ENCODE results near the gene GRIP1.

The GRIP1 gene

DNA sequence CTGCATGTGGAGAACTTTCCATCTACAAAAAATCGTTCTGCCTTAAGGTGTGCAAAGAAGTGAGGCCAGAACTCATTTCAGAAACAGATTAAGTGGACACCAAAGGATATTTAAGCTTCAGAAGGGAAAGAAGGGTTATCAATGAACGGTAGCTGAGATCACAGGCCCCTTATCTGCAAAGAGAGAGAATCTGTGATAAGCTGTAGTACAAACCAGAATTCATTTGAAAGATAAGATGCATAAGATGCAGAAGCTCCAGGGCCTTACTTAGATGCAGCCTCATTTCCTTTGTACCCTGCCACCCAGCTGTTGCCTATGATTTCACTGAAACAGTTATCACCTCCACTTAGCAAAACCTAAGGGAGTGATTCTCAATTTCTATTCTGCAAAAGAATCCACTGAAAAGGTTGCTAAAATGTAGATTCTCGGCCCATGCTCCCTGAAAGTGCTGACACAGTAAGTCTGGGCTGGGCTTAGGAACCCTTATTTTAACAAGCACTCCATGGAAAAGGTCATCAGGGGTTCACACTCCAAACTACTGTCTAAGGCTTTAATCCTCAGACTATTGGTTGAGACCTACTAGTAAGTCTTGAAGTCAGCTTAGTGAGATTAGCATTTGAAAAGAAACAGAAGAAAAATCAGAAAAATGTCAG is 311.7 kb downstream of the GRIP1 start:
- Histone ChIP-seq H3K36me3 (ENCODE audit: insufficient read depth, insufficient read length, low read length) (no peaks in the 10 kb centered on the region), H3K27me3 (ENCODE audit: insufficient read depth, insufficient read length) (no peaks in the 10 kb centered on the region), H3K4me3 (ENCODE audit: insufficient read length, low read depth) (no peak overlapping the region), H3K4me1 (ENCODE audit: insufficient read depth, insufficient read length) (no peaks in the 10 kb centered on the region), H3K9ac (ENCODE audit: insufficient read length, low read depth) (no peak overlapping the region), H3K9me3 (ENCODE audit: insufficient read depth, low read length) (no peaks in the 10 kb centered on the region)
- TF ChIP-seq YY1 (IDR thresholded peaks at IDR 0.05; ENCODE audit: insufficient read depth, insufficient read length) (no peak), SUZ12 (IDR thresholded peaks at IDR 0.05; ENCODE audit: extremely low read depth, insufficient read depth, insufficient read length) (no peak), ZNF274 (IDR thresholded peaks at IDR 0.05; ENCODE audit: low read depth, low read length) (no peak)
- no peak for DNase-seq (ENCODE audit: low read depth, low spot score)

DNA sequence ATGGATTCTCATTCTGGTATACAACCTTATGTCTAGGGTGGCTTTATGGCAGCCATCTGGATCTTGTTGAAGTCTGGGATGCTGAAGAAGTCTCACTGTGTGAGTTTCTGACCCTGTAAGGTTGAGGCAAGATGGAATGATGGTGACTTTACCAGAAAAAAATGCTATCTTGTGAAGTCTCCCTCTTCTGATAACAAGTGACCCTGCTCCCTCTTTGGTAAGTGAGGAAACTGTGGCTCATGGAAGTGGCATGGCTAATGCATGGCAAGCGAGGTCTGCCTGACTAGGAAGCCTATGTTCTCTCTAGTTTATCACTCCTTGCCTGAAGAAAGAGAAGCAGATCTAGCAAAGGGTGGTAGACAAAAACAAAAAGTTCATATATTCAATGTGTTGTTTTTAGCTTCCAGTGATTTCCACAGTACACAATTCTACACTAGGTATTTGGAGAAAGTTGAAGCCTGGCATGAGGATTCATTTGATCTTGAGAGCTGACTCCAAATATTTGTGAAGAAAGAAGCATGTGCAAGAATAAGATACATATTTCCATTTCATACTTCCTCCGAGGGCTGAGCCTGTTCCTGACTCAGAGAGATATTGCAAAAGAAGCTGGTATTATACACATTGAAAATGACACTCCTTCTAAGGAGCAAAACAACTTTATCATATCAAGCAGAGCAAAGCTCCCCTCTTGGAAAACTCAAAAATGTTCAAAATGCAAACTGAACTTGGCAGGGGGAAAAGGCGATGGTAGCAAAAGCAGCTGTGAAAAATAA is 313.0 kb downstream of the GRIP1 start:
- TF ChIP-seq YY1 (IDR thresholded peaks at IDR 0.05; ENCODE audit: insufficient read depth, insufficient read length) (no peak), SUZ12 (IDR thresholded peaks at IDR 0.05; ENCODE audit: extremely low read depth, insufficient read depth, insufficient read length) (no peak), ZNF274 (IDR thresholded peaks at IDR 0.05; ENCODE audit: low read depth, low read length) (no peak)
- DNase-seq (ENCODE audit: low read depth, low spot score): no peak
- Histone ChIP-seq H3K9ac (ENCODE audit: insufficient read length, low read depth) (no peak overlapping the region), H3K4me3 (ENCODE audit: insufficient read length, low read depth) (no peak overlapping the region), H3K9me3 (ENCODE audit: insufficient read depth, low read length) (no peaks in the 10 kb centered on the region), H3K27me3 (ENCODE audit: insufficient read depth, insufficient read length) (no peaks in the 10 kb centered on the region), H3K4me1 (ENCODE audit: insufficient read depth, insufficient read length) (no peaks in the 10 kb centered on the region), H3K36me3 (ENCODE audit: insufficient read depth, insufficient read length, low read length) (no peaks in the 10 kb centered on the region)

DNA sequence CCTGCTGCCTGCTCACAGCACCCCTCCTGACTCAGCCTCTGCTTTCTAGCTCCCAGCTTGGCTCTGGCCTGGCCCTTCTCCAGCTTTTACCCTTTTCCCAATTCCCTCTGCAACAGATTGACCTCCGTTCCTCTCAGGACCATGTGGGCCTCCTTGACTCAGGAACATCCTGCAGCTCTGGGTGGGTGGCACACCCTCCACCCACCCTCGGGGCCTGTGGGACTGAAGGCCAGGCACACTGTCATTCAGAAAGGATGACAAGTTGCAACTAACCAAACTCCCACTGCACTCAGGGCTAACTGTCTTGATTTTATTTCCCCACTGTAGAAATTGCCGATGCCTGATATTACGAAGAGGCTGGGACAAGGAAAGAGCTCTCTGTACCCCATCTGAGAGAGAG is 317.2 kb downstream of the GRIP1 start:
- TF ChIP-seq YY1 (IDR thresholded peaks at IDR 0.05; ENCODE audit: insufficient read depth, insufficient read length) (no peak), SUZ12 (IDR thresholded peaks at IDR 0.05; ENCODE audit: extremely low read depth, insufficient read depth, insufficient read length) (no peak), ZNF274 (IDR thresholded peaks at IDR 0.05; ENCODE audit: low read depth, low read length) (no peak)
- H3K4me3 ChIP-seq (ENCODE audit: insufficient read length, low read depth): no peak overlapping the region
- no peak for DNase-seq (ENCODE audit: low read depth, low spot score)
- no peaks in the 10 kb centered on the region for H3K27me3 ChIP-seq (ENCODE audit: insufficient read depth, insufficient read length)
- H3K9me3 ChIP-seq (ENCODE audit: insufficient read depth, low read length): no peaks in the 10 kb centered on the region
- no peak overlapping the region for H3K9ac ChIP-seq (ENCODE audit: insufficient read length, low read depth)
- no peaks in the 10 kb centered on the region for H3K4me1 ChIP-seq (ENCODE audit: insufficient read depth, insufficient read length)
- H3K36me3 ChIP-seq (ENCODE audit: insufficient read depth, insufficient read length, low read length): no peaks in the 10 kb centered on the region

DNA sequence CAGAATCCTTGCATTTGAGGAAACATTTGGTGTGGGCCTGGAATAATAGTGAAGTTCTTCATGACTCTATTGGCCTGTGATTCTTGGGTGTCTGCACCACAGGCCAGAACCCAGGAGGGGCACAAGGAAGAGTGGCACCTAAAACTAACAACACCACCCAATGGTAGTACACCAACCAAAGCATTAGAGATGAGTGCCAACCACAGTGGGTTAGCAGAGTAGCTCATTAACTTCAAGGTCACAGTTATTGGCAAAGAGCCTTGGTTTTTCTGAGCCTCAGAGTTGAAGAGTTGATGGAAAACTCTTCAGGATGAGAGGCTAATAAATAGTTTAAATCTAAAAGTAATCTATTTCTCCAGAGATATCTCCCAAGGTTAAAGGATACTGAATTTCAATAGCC is 319.6 kb downstream of the GRIP1 start:
- Histone ChIP-seq H3K9me3 (ENCODE audit: insufficient read depth, low read length) (no peaks in the 10 kb centered on the region), H3K27me3 (ENCODE audit: insufficient read depth, insufficient read length) (no peaks in the 10 kb centered on the region), H3K4me3 (ENCODE audit: insufficient read length, low read depth) (no peak overlapping the region), H3K9ac (ENCODE audit: insufficient read length, low read depth) (no peak overlapping the region), H3K4me1 (ENCODE audit: insufficient read depth, insufficient read length) (no peaks in the 10 kb centered on the region), H3K36me3 (ENCODE audit: insufficient read depth, insufficient read length, low read length) (no peaks in the 10 kb centered on the region)
- no peak for DNase-seq (ENCODE audit: low read depth, low spot score)
- no peak for TF ChIP-seq YY1 (IDR thresholded peaks at IDR 0.05; ENCODE audit: insufficient read depth, insufficient read length)
- TF ChIP-seq ZNF274 (IDR thresholded peaks at IDR 0.05; ENCODE audit: low read depth, low read length): no peak
- no peak for TF ChIP-seq SUZ12 (IDR thresholded peaks at IDR 0.05; ENCODE audit: extremely low read depth, insufficient read depth, insufficient read length)

DNA sequence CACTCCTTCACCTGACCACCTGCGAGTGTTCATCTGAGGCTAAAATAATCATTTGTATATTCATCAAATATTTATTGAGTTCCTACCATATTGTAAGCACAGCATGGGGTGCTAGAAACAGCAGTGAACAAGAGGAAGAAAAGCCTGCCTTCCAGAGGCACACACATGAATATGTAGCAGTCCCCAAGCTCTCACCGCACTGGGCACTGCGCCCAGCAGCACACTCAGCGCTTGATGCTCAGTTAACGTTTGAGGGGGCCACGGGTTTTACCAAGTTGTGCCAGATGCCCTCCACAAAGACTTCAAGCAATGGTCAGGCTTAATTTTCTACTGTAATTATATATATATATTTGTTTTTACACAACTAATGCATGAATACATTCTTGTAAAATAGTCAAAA is 324.6 kb downstream of the GRIP1 start:
- no peaks in the 10 kb centered on the region for H3K4me1 ChIP-seq (ENCODE audit: insufficient read depth, insufficient read length)
- no peaks in the 10 kb centered on the region for H3K9me3 ChIP-seq (ENCODE audit: insufficient read depth, low read length)
- H3K9ac ChIP-seq (ENCODE audit: insufficient read length, low read depth): no peak overlapping the region
- H3K36me3 ChIP-seq (ENCODE audit: insufficient read depth, insufficient read length, low read length): peaks cover 4% of the 10 kb centered on the region
- TF ChIP-seq ZNF274 (IDR thresholded peaks at IDR 0.05; ENCODE audit: low read depth, low read length) (no peak), YY1 (IDR thresholded peaks at IDR 0.05; ENCODE audit: insufficient read depth, insufficient read length) (no peak), SUZ12 (IDR thresholded peaks at IDR 0.05; ENCODE audit: extremely low read depth, insufficient read depth, insufficient read length) (no peak)
- H3K27me3 ChIP-seq (ENCODE audit: insufficient read depth, insufficient read length): no peaks in the 10 kb centered on the region
- H3K4me3 ChIP-seq (ENCODE audit: insufficient read length, low read depth): no peak overlapping the region
- no peak for DNase-seq (ENCODE audit: low read depth, low spot score)

DNA sequence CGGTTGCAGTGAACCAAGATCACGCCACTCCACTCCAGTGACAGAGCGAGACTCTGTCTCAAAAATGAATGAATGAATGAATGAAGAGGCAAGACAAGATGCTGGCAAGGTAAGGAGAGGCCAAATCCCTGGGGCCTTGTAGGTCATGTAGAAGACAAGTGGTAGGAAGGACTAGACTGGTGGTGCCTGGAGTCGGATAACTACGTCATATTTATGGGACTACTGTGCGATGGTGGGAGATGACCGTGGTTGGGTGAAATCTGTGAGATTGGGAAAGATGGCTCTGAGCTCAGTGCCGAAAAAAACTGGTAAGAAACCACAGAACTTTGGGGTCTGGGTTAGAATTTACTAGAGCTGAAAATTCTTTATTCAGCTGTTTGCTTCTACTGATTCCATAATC is 326.0 kb downstream of the GRIP1 start:
- TF ChIP-seq ZNF274 (IDR thresholded peaks at IDR 0.05; ENCODE audit: low read depth, low read length) (no peak), YY1 (IDR thresholded peaks at IDR 0.05; ENCODE audit: insufficient read depth, insufficient read length) (no peak), SUZ12 (IDR thresholded peaks at IDR 0.05; ENCODE audit: extremely low read depth, insufficient read depth, insufficient read length) (no peak)
- Histone ChIP-seq H3K9me3 (ENCODE audit: insufficient read depth, low read length) (no peaks in the 10 kb centered on the region), H3K4me1 (ENCODE audit: insufficient read depth, insufficient read length) (no peaks in the 10 kb centered on the region), H3K36me3 (ENCODE audit: insufficient read depth, insufficient read length, low read length) (peaks cover 4% of the 10 kb centered on the region), H3K27me3 (ENCODE audit: insufficient read depth, insufficient read length) (no peaks in the 10 kb centered on the region), H3K9ac (ENCODE audit: insufficient read length, low read depth) (no peak overlapping the region), H3K4me3 (ENCODE audit: insufficient read length, low read depth) (no peak overlapping the region)
- DNase-seq (ENCODE audit: low read depth, low spot score): no peak

DNA sequence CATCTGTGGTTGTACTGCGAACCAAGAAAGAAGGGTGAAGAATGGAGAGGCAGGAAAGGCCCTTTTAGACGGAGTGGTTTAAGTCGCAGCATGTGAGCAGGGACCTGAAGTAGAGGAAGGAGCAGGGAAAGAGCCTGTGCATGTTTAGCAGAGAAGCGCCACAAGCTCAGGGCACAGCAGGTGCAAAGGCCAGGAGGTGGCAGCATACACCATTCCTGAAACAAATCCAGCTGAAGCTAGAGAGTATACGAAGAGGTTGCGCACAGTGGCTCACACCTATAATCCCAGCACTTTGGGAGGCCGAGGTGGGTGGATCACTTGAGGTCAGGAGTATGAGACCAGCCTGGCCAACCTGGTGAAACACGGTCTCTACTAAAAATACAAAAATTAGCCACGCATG is 326.7 kb downstream of the GRIP1 start:
- no peaks in the 10 kb centered on the region for H3K9me3 ChIP-seq (ENCODE audit: insufficient read depth, low read length)
- H3K36me3 ChIP-seq (ENCODE audit: insufficient read depth, insufficient read length, low read length): peaks cover 4% of the 10 kb centered on the region
- DNase-seq (ENCODE audit: low read depth, low spot score): peak; percentile 63
- H3K4me3 ChIP-seq (ENCODE audit: insufficient read length, low read depth): no peak overlapping the region
- no peak overlapping the region for H3K9ac ChIP-seq (ENCODE audit: insufficient read length, low read depth)
- no peak for TF ChIP-seq SUZ12 (IDR thresholded peaks at IDR 0.05; ENCODE audit: extremely low read depth, insufficient read depth, insufficient read length)
- no peak for TF ChIP-seq YY1 (IDR thresholded peaks at IDR 0.05; ENCODE audit: insufficient read depth, insufficient read length)
- TF ChIP-seq ZNF274 (IDR thresholded peaks at IDR 0.05; ENCODE audit: low read depth, low read length): no peak
- H3K4me1 ChIP-seq (ENCODE audit: insufficient read depth, insufficient read length): no peaks in the 10 kb centered on the region
- H3K27me3 ChIP-seq (ENCODE audit: insufficient read depth, insufficient read length): no peaks in the 10 kb centered on the region

All from NT2/D1 (cell line).